NT2/D1 (cell line): Measurements from ENCODE around the gene RAP1GAP.

Experiments used
- SUZ12 ChIP-seq: IDR thresholded peaks from 2 replicates; pipeline ENCODE4 v1.6.1; 2011; ENCODE audit not compliant: insufficient read length, insufficient read depth; ENCODE audit errors: extremely low read depth
- YY1 ChIP-seq: IDR thresholded peaks from 2 replicates; pipeline ENCODE4 v1.6.1; 2011; ENCODE audit not compliant: insufficient read length, insufficient read depth
- ZNF274 ChIP-seq: IDR thresholded peaks from 2 replicates; pipeline ENCODE4 v1.6.1; 2011; ENCODE audit warnings: mild to moderate bottlenecking, low read depth, low read length

- no peak for TF ChIP-seq YY1
- TF ChIP-seq ZNF274, result no peak
- no peak for TF ChIP-seq SUZ12
Observed at GRCh38 chr1:21693732-21694131, 24.6 kb upstream of the RAP1GAP start.
